Epithelial cell of esophagus (primary cell): ENCODE data around the gene F2R.
A peak's percentile ranks its signal among the peaks of the same experiment; 100 is the strongest.
"Not testable (repeated sequence)": the region's sequence is repeated elsewhere in the genome, so short reads cannot be mapped to it uniquely, and the experiment has no call there.

Experiments used
- DNase-seq: peaks from one replicate; pipeline ENCODE4 v3.0.0; 2010; ENCODE audit warnings: low read depth
- H3K4me3 ChIP-seq: 2 replicates; pipeline ENCODE4 v1.5.1; 2011; ENCODE audit warnings: mild to moderate bottlenecking, low read length, control low read depth
- CTCF ChIP-seq: IDR thresholded peaks from 2 replicates; pipeline ENCODE4 v1.5.1; 2011; ENCODE audit warnings: low read depth, mild to moderate bottlenecking, low read length, control low read depth, inconsistent platforms; ENCODE audit not compliant: insufficient read depth; ENCODE audit errors: missing control alignments

Gene F2R

DNA sequence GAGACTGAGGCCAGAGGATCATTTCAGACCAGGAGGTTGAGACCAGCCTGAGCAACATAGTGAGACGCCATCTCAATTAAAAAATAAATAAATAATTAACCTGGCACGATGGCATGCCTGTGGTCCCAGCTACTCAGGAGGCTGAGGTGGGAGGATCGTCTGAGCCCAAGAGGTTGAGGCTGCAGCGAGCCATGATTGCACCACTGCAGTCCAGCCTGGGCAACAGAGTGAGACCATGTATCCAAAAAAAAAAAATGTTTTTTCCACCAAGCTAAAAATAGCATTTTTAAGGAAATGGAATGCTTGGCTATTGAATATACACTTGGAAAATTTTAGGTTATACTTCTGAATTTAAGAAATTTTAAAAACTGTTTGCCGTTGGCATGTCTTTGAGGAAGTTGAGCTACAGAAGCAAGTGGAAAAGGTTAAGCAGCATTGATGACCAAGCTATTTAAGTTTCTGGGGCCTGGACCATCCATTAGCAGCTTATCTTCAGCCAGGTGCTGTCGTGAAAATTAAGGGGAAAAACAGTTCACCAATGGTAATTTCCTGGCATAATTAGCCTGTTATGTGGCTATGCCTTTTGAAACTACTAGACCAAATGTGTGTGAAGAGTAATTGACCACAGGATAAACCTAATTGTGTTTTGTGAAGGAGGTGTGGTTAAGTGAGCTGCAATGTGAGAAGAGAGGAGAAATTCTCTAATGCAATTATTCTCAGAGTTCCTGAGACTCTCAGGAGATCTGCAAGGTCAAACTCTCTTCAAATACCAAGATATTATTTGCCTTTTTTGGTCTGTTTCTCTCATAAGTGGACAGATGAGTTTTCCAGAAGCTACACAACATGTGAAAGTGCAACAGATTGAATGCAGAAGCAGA, 21.0 kb downstream of the F2R start:
- TF ChIP-seq CTCF, result no peak
- DNase-seq, result no peak
- H3K4me3 ChIP-seq, result no peak overlapping the region

DNA sequence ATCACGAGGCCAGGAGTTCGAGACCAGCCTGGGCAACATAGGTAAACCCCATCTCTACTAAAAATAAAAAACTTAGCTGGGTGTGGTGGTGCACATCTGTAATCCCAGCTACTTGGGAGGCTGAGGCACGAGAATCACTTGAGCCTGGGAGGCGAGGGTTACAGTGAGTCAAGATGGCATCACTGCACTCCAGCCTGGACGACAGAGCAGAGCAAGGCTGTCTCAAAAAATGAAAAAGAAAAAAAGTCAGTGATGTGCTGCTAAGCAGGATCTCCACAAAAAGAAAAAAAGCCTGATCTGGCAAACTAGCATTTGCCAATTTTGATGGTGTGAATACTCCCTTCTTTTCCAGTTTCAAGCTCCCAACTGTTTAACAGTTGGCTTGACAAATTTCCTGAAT, 21.9 kb downstream of the F2R start:
- DNase-seq, result no peak
- no peak overlapping the region for H3K4me3 ChIP-seq
- TF ChIP-seq CTCF, result no peak

DNA sequence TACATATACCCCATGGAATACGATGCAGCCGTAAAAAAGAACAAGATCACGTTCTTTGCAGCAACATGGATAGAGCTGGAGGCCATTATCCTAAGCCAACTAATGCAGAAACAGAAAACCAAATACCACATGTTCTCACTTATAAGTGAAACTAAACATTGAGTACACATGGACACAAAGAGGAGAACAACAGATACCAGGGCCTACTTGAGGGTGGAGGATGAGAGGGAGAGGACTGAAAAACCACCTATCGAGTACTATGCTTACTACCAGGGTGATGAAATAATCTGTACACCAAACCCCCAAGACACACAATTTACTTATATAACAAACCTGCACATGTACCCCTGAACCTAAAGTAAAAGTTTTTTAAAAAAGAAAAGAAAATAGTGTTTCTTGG, 25.6 kb downstream of the F2R start:
- not testable (repeated sequence) for DNase-seq, H3K4me3 ChIP-seq

DNA sequence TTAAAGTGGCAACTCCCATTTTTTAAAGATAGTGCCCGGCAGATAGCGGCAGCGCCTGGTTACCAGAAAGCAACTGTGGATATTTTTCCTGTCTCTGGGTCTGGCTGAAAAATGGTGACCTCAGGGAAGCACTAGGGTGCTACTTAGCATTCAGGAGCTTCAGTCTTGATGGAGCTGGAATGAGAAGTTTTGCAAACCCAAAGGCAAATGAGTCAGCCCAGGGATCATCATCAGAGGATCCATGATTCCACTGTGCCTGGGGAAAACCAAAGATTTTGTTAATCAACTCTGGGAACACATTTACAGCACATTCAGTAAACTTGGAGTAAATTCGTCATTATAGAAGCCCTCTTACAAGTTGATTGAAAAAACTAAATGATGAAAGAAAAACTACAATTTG, 26.7 kb downstream of the F2R start:
- peak; percentile 58 for DNase-seq
- no peak overlapping the region for H3K4me3 ChIP-seq
- no peak for TF ChIP-seq CTCF

GRCh38 chr5:76744632-76745031, 28.7 kb downstream of the F2R start:
- TF ChIP-seq CTCF, result no peak
- DNase-seq, result no peak
- H3K4me3 ChIP-seq, result no peak overlapping the region

DNA sequence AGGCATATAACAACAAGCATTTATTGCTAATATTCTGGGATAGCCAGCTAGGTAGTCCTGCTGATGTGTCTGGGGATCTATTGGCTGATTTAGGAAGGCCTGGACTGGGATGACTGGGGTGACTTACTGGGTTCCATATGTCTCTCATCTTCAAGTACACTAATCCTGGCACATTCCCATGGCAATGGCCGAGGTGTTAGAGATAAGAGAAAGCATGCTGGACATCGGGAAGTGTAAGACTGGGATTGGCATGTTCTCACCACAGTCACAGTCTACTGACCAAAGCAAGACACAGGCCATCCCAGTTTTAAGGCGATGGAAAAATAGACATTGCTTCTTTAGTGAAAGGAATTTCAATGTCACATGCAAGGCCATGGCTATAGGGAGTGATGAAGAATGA, 29.7 kb downstream of the F2R start:
- TF ChIP-seq CTCF, result no peak
- H3K4me3 ChIP-seq, result no peak overlapping the region
- no peak for DNase-seq

- no peak for DNase-seq
- no peak for TF ChIP-seq CTCF
- H3K4me3 ChIP-seq, result no peak overlapping the region
Measured at GRCh38 chr5:76746677-76747076, 30.8 kb downstream of the F2R start.
